GM23248 (cell line): ENCODE data around the gene PTPN1. TPM values are rescaled to one million over a fixed set of nuclear protein-coding genes. Genes with fewer than 3 reads are reported as not detected.
"Not testable (repeated sequence)": the region's sequence is repeated elsewhere in the genome, so short reads cannot be mapped to it uniquely, and the experiment has no call there.

Source experiments
- DNase-seq: peaks from one replicate; pipeline ENCODE4 v3.0.0-alpha.2; 2015
- H2AFZ ChIP-seq: fragments of 200-600 bp; sonication (generic); 2 replicates; pipeline ENCODE4 v1.6.1; 2016; ENCODE audit warnings: antibody characterized with exemption
- H3F3A ChIP-seq: fragments of 200-600 bp; sonication (generic); 2 replicates; pipeline ENCODE4 v1.6.1; 2016; ENCODE audit warnings: mild to moderate bottlenecking, antibody characterized with exemption, mixed run types; ENCODE audit not compliant: insufficient read depth
- H3K27ac ChIP-seq: fragments of 200-600 bp; sonication (generic); 2 replicates; pipeline ENCODE4 v1.5.1; 2016; ENCODE audit warnings: mild to moderate bottlenecking
- H3K27me3 ChIP-seq: fragments of 200-600 bp; sonication (generic); replicated peaks from 2 replicates; pipeline ENCODE4 v1.6.1; 2016; ENCODE audit warnings: mild to moderate bottlenecking; ENCODE audit not compliant: insufficient read depth
- H3K36me3 ChIP-seq: fragments of 200-600 bp; sonication (generic); 2 replicates; pipeline ENCODE4 v1.6.1; 2016; ENCODE audit warnings: low read depth, mild to moderate bottlenecking
- H3K4me1 ChIP-seq: fragments of 200-600 bp; sonication (generic); 2 replicates; pipeline ENCODE4 v1.6.1; 2016; ENCODE audit warnings: mild to moderate bottlenecking; ENCODE audit not compliant: insufficient read depth
- H3K4me2 ChIP-seq: fragments of 200-600 bp; sonication (generic); one replicate; pipeline ENCODE4 v1.6.1; 2016; ENCODE audit warnings: mild to moderate bottlenecking; ENCODE audit not compliant: unreplicated experiment
- H3K4me3 ChIP-seq: fragments of 200-600 bp; sonication (generic); 2 replicates; pipeline ENCODE4 v1.5.1; 2016; ENCODE audit warnings: mild to moderate bottlenecking
- H3K79me2 ChIP-seq: fragments of 200-600 bp; sonication (generic); 2 replicates; pipeline ENCODE4 v1.6.1; 2016; ENCODE audit warnings: mild to moderate bottlenecking; ENCODE audit not compliant: insufficient read depth
- H3K9ac ChIP-seq: fragments of 200-600 bp; sonication (generic); 2 replicates; pipeline ENCODE4 v1.6.1; 2016; ENCODE audit warnings: mild to moderate bottlenecking
- H3K9me2 ChIP-seq: fragments of 200-600 bp; sonication (generic); 2 replicates; pipeline ENCODE4 v1.6.1; 2016; ENCODE audit warnings: mixed run types, mild to moderate bottlenecking, moderate library complexity; ENCODE audit not compliant: insufficient read depth
- H3K9me3 ChIP-seq: fragments of 200-600 bp; sonication (generic); one replicate; pipeline ENCODE4 v1.6.1; 2017; ENCODE audit warnings: low read depth
- H4K20me1 ChIP-seq: fragments of 200-600 bp; sonication (generic); 2 replicates; pipeline ENCODE4 v1.6.0; 2016; ENCODE audit not compliant: insufficient read depth
- EZH2 ChIP-seq: fragments of 200-600 bp; sonication (generic); IDR thresholded peaks from 2 replicates; pipeline ENCODE4 v1.6.1; 2018; ENCODE audit warnings: antibody characterized with exemption, mild to moderate bottlenecking; ENCODE audit not compliant: insufficient read depth, poor library complexity, severe bottlenecking
- EZH2phosphoT487 ChIP-seq: fragments of 200-600 bp; sonication (generic); IDR thresholded peaks from 2 replicates; pipeline ENCODE4 v1.6.1; 2018; ENCODE audit warnings: antibody characterized with exemption, moderate library complexity, mild to moderate bottlenecking, low read depth; ENCODE audit not compliant: insufficient read depth
- WGBS, 2 experiments: methylation state at CpG; one replicate each; pipeline ENCODE4 v1.1.6; 2015 to 2017; ENCODE audit warnings: low lambda C conversion rate in 2 of 2, low coverage in 1 of 2; ENCODE audit errors: missing lambda C conversion rate in 2 of 2; 5-methylcytosine and 5-hydroxymethylcytosine counted together
- in situ Hi-C: fragments of 300-500 bp; cut with MboI; formaldehyde crosslinking; loops from 2 replicates; pipeline ENCODE4 v1.15.0; 2020
- polyA plus RNA-seq: library from polyadenylated mRNA; unstranded; fragments of >200 nt; fragmentation: Nextera tagmentation; extraction: Ambion mirVana; gene quantifications from 2 replicates; pipeline ENCODE4 v1.2.1, GENCODE V29; 2016
- total RNA-seq: library from RNA; depleted of rRNA; stranded (reverse); fragments of >200 nt; shearing (Covaris generic); gene quantifications from 2 replicates; pipeline ENCODE4 v1.2.3, GENCODE V29; 2014

The PTPN1 gene
- total and polyA plus RNA-seq, 2 experiments from 2014 or later, result 18.9 to 22.8 TPM

- WGBS, 2 experiments, result 94 to 100% methylated on average over 1 of the region's 1 CpG
- H3K4me2 ChIP-seq, result no peak overlapping the region
- no peaks in the 10 kb centered on the region for H3K79me2 ChIP-seq
- no peaks in the 10 kb centered on the region for H3K36me3 ChIP-seq
- no peaks in the 10 kb centered on the region for H3K9me2 ChIP-seq
- H3K9ac ChIP-seq, result no peak overlapping the region
- H4K20me1 ChIP-seq, result no peaks in the 10 kb centered on the region
- no peak overlapping the region for H2AFZ ChIP-seq
- H3F3A ChIP-seq, result no peaks in the 10 kb centered on the region
- in situ Hi-C loops, result no loop called here
- H3K4me3 ChIP-seq, result no peak overlapping the region
- H3K27ac ChIP-seq, result no peak overlapping the region
- no peaks in the 10 kb centered on the region for H3K27me3 ChIP-seq
- H3K9me3 ChIP-seq, result no peaks in the 10 kb centered on the region
- no peak for DNase-seq
- TF ChIP-seq EZH2phosphoT487 (no peak), EZH2 (no peak)
- H3K4me1 ChIP-seq, result no peaks in the 10 kb centered on the region
Measured at GRCh38 chr20:50618537-50618936, 108.4 kb downstream of the PTPN1 start.

GRCh38 chr20:50620459-50620858, 110.3 kb downstream of the PTPN1 start:
- H3K79me2 ChIP-seq, H3K9ac ChIP-seq, H3F3A ChIP-seq, DNase-seq, H3K27me3 ChIP-seq, H3K27ac ChIP-seq, H3K9me3 ChIP-seq, H2AFZ ChIP-seq, H3K4me1 ChIP-seq, H3K36me3 ChIP-seq, H3K9me2 ChIP-seq, H3K4me2 ChIP-seq, H3K4me3 ChIP-seq, H4K20me1 ChIP-seq: not testable (repeated sequence)
- WGBS, 2 experiments, result 95 to 99% methylated on average over 9 of the region's 9 CpGs
- in situ Hi-C loops, result loop anchor here (10.0 kb wide), 1 partner anchor 134 kb away; no protein-coding TSS in a partner anchor

DNA sequence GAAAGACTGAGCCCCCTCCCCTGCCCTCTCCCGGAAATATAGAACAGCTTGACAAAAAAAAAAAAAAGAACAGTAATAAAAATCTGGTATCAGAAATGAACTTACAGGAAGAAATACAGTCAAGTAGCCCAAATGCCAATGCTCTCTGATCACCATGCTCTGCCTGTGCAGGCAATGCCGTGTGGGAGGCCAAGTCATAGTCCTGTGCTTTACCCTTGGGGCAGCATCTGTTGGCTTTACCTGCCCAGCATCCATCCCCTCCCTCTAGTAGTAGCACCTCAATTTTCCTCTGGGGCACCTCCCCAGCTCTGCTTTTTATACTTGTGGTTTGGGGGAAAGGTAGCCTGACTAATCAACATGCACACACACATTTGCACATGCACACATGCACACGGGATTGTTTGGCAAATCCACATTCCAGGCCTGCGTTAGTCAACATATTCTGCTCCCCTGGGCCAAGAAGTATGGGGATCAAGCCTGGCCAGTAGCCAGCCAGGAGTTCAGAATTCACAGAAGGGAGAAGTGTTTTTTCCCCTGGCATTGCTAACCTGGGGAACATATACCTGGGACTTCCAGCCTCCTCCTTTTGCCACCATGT, 111.0 kb downstream of the PTPN1 start:
- no peaks in the 10 kb centered on the region for H4K20me1 ChIP-seq
- H2AFZ ChIP-seq, result no peak overlapping the region
- no peaks in the 10 kb centered on the region for H3K27me3 ChIP-seq
- H3K27ac ChIP-seq, result no peak overlapping the region
- H3K9me3 ChIP-seq, result no peaks in the 10 kb centered on the region
- H3K79me2 ChIP-seq, result no peaks in the 10 kb centered on the region
- H3K9me2 ChIP-seq, result no peaks in the 10 kb centered on the region
- H3K4me2 ChIP-seq, result no peak overlapping the region
- DNase-seq, result no peak
- 76 to 80% methylated on average over 4 of the region's 4 CpGs for WGBS, 2 experiments
- H3K4me1 ChIP-seq, result no peaks in the 10 kb centered on the region
- no peaks in the 10 kb centered on the region for H3F3A ChIP-seq
- no peaks in the 10 kb centered on the region for H3K36me3 ChIP-seq
- no peak for TF ChIP-seq EZH2
- TF ChIP-seq EZH2phosphoT487, result no peak
- in situ Hi-C loops, result loop anchor here (10.0 kb wide), 1 partner anchor 134 kb away; no protein-coding TSS in a partner anchor
- no peak overlapping the region for H3K4me3 ChIP-seq
- no peak overlapping the region for H3K9ac ChIP-seq

- TF ChIP-seq EZH2phosphoT487 (no peak), EZH2 (no peak)
Measured at GRCh38 chr20:50624351-50625016, 114.3 kb downstream of the PTPN1 start.

More at GRCh38 chr20:50624351-50625016, 114.3 kb downstream of the PTPN1 start:
- in situ Hi-C loops, result loop anchor here (10.0 kb wide), 1 partner anchor 130 kb away; no protein-coding TSS in a partner anchor
- Histone ChIP-seq H3K27me3 (no peaks in the 10 kb centered on the region), H3K9me2 (no peaks in the 10 kb centered on the region), H3K4me3 (no peak overlapping the region), H3F3A (no peaks in the 10 kb centered on the region), H4K20me1 (no peaks in the 10 kb centered on the region), H3K27ac (no peak overlapping the region), H3K36me3 (no peaks in the 10 kb centered on the region), H3K79me2 (no peaks in the 10 kb centered on the region), H3K9me3 (no peaks in the 10 kb centered on the region), H3K9ac (no peak overlapping the region), H2AFZ (no peak overlapping the region), H3K4me2 (no peak overlapping the region), H3K4me1 (no peaks in the 10 kb centered on the region)
- WGBS, 2 experiments, result 82 to 84% methylated on average over 18 of the region's 18 CpGs
- DNase-seq, result no peak
